ENCODE data around the gene RBBP8NL. TPM values are rescaled to one million over a fixed set of nuclear protein-coding genes. Genes with fewer than 3 reads are reported as not detected.

Gene RBBP8NL
- total and polyA plus RNA-seq, 5 experiments from 2014 or later = not detected

GRCh38 chr20:62361799-62362589, 65.3 kb downstream of the RBBP8NL start:
- DNase-seq (peak in 1 of 10 donors; percentile 1), ATAC-seq (no peak)
- H3K27me3 Mint-ChIP-seq = peaks cover 1 to 38% (median 27%) of the 10 kb centered on the region in 5 donors
- H3K4me1 Mint-ChIP-seq = peaks cover 0 to 6% (median 1%) of the 10 kb centered on the region in 4 donors
- H3K27ac Mint-ChIP-seq = no peak overlapping the region
- H3K4me3 Mint-ChIP-seq = no peak overlapping the region
- POLR2A ChIA-PET = no interaction called here
- H3K9me3 Mint-ChIP-seq = no peaks in the 10 kb centered on the region
- no peaks in the 10 kb centered on the region for H3K36me3 Mint-ChIP-seq

DNA sequence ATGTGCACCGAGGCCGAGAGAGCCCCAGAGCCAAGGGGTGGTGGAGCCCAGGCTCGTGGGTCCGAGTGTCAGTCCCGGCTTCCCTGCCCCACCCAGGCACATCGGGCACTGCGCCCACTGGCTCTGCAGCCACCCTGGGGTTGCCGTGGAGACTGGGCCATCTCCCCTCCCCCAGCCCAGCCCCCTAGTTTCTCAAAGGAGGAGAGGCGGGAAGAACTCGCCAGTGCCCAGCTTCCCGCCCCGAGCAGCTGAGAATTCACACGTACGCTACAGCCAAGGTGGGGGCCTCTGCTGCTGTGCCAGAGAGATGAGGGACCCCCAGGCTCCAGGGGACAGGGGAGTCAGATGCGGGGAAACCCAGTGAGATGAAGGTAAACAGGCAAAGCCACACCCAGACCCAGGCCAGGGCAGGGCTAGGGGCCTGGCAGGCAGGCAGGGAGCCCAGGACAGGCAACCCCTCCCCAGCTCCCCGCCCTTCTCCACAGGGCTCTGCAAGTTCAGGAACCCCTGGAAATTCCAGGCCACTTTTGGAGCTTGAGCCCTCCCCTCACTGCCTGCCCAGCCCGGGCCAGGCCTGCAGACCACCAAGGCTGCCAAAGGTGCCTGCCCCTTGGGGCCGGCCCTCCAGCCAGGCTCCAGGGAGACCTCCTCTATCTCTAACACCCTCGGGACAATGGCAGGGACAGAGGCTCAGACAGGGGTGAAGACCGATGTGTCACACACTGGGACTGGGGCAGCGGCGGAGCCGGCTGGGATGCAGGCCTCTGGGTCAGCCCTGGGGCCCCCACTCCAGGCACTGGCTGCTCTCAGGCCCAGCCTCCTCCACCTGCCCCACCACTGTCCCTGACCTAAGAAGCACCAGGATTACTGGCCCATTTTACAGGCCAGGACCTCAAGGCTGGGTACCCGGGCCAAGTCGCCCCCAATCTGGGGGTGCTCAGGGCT, 66.2 kb downstream of the RBBP8NL start:
- no peak overlapping the region for H3K27ac Mint-ChIP-seq
- peaks cover 1 to 42% (median 27%) of the 10 kb centered on the region in 5 donors for H3K27me3 Mint-ChIP-seq
- peaks cover 0 to 6% (median 1%) of the 10 kb centered on the region in 4 donors for H3K4me1 Mint-ChIP-seq
- no peak for ATAC-seq
- no peak overlapping the region for H3K4me3 Mint-ChIP-seq
- POLR2A ChIA-PET = no interaction called here
- peak in 1 of 10 donors; percentile 3 for DNase-seq
- H3K36me3 Mint-ChIP-seq = no peaks in the 10 kb centered on the region
- no peaks in the 10 kb centered on the region for H3K9me3 Mint-ChIP-seq

Other genes with a start within 250 kb of the RBBP8NL start
- 10 to 100 TPM; 44.2 to 45.1 TPM for gene MTG2, start 244.5 kb downstream of the RBBP8NL start, total RNA-seq
- 10 to 100 TPM; 21.8 to 28.5 (median 21.9) TPM for gene MTG2, start 244.5 kb downstream of the RBBP8NL start, polyA plus RNA-seq
- not detected for gene HRH3, start 207.3 kb downstream of the RBBP8NL start, total RNA-seq
- not detected for gene HRH3, start 207.3 kb downstream of the RBBP8NL start, polyA plus RNA-seq
- gene OSBPL2, start 189.0 kb downstream of the RBBP8NL start, total RNA-seq = 10 to 100 TPM; 65.8 to 74.5 TPM
- 10 to 100 TPM; 15.4 to 22.1 (median 15.9) TPM for gene OSBPL2, start 189.0 kb downstream of the RBBP8NL start, polyA plus RNA-seq
- gene ADRM1, start 124.5 kb downstream of the RBBP8NL start, total RNA-seq = 10 to 100 TPM; 61.1 to 64.0 TPM
- 10 to 100 TPM; 66.2 to 93.9 (median 68.9) TPM for gene ADRM1, start 124.5 kb downstream of the RBBP8NL start, polyA plus RNA-seq
- 1 to 10 TPM; 2.5 to 4.0 TPM for gene LAMA5, start 60.2 kb downstream of the RBBP8NL start, total RNA-seq
- gene LAMA5, start 60.2 kb downstream of the RBBP8NL start, polyA plus RNA-seq = under 1 TPM in 1 of 3 donors, not detected in 2; 0.27 TPM
- 1,000 to 10,000 TPM; 3,205 to 3,496 TPM for gene RPS21, start 40.4 kb downstream of the RBBP8NL start, total RNA-seq
- 1,000 to 10,000 TPM; 3,313 to 3,803 (median 3,517) TPM for gene RPS21, start 40.4 kb downstream of the RBBP8NL start, polyA plus RNA-seq
- gene CABLES2, start 20.3 kb downstream of the RBBP8NL start, total RNA-seq = 1 to 10 TPM; 6.3 to 6.4 TPM
- gene CABLES2, start 20.3 kb downstream of the RBBP8NL start, polyA plus RNA-seq = 1 to 10 TPM in 2 of 3 donors, under 1 TPM in 1; 0.83 to 1.7 (median 1.1) TPM
- gene GATA5, start 48.5 kb upstream of the RBBP8NL start, total RNA-seq = not detected
- not detected for gene GATA5, start 48.5 kb upstream of the RBBP8NL start, polyA plus RNA-seq
- 1 to 10 TPM; 1.4 TPM for gene SLCO4A1, start 215.0 kb upstream of the RBBP8NL start, total RNA-seq
- under 1 TPM in 1 of 3 donors, not detected in 2; 0.93 TPM for gene SLCO4A1, start 215.0 kb upstream of the RBBP8NL start, polyA plus RNA-seq